ENCODE results near the gene EHBP1L1. TPM values are rescaled to one million over a fixed set of nuclear protein-coding genes. Genes with fewer than 3 reads are reported as not detected.

EHBP1L1 gene
- total and polyA plus RNA-seq, 2 of the 13 experiments (the other 11 are each of a cell fraction or from before 2014, with no cell fraction given) = 8.3 to 10.6 TPM

DNA sequence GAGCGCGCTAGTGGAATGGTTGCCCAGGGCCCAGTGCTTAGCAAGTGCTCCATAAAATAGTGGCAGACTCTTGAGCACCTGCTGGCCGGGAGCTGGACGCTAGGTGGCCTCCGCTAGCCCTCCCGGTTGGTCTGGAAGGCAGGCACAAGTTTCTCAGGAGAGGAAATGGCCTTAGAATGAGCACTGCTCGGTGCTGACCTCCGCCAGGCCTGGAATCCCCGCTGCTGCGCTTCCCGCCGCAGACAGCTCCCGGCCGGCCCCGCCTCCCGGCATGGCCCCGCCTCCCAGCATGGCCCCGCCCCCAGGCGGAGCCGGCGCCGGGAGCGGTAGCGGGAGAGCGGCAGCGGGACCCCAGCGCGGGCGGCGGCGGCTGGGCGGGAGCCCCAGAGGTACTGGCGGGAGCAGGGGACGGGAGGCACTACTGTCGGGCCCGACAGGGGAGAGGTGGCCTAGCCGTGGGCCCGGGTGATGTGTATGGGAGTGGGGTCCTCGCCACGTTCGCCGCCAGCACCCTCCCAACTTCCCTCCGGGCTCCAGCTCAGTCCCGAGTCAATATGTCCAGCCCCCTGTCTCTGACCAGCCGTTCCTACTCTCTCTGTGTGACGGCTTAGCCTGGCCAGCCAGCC is 62.1 kb downstream of the EHBP1L1 start, which contains the start of gene SIPA1 (continued):
- no peak for TF ChIP-seq TCF7 (IDR thresholded peaks at IDR 0.05; ENCODE audit: low read depth)
- 0 out of 2 replicates have a peak, but pooled peaks have one; percentile 33 for TF ChIP-seq E2F5 (CRISPR knock-in tag; conservative IDR thresholded peaks at IDR 0.05)
- TF ChIP-seq ISX (CRISPR knock-in tag; conservative IDR thresholded peaks at IDR 0.05) = no peak
- TF ChIP-seq ZNF20 (CRISPR knock-in tag; IDR thresholded peaks at IDR 0.05) = no peak
- no peak for TF ChIP-seq NONO (IDR thresholded peaks at IDR 0.05)
- TF ChIP-seq NONO (CRISPR knock-in tag; conservative IDR thresholded peaks at IDR 0.05) = no peak
- TF ChIP-seq RFXANK (CRISPR knock-in tag; IDR thresholded peaks at IDR 0.05) = no peak
- no peak for TF ChIP-seq ARHGAP35 (CRISPR knock-in tag; IDR thresholded peaks at IDR 0.05; ENCODE audit: borderline replicate concordance)
- TF ChIP-seq ZNF235 (CRISPR knock-in tag; IDR thresholded peaks at IDR 0.05; ENCODE audit: borderline replicate concordance) = no peak
- no peak for TF ChIP-seq NPAS2 (CRISPR knock-in tag; IDR thresholded peaks at IDR 0.05; ENCODE audit: borderline replicate concordance)
- TF ChIP-seq CBX5 (CRISPR knock-in tag; IDR thresholded peaks at IDR 0.05; ENCODE audit: borderline replicate concordance) = no peak
- no peak for TF ChIP-seq IKZF1 (IDR thresholded peaks at IDR 0.05)
- TF ChIP-seq ZNF224 (CRISPR knock-in tag; IDR thresholded peaks at IDR 0.05) = no peak
- TF ChIP-seq, protein P1, sequence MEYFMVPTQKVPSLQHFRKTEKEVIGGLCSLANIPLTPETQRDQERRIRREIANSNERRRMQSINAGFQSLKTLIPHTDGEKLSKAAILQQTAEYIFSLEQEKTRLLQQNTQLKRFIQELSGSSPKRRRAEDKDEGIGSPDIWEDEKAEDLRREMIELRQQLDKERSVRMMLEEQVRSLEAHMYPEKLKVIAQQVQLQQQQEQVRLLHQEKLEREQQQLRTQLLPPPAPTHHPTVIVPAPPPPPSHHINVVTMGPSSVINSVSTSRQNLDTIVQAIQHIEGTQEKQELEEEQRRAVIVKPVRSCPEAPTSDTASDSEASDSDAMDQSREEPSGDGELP (IDR thresholded peaks at IDR 0.05; ENCODE audit: borderline replicate concordance, low read depth) = peak; percentile 26; the same call in 1 of the 2 replicates
- no peak for TF ChIP-seq STAT5B (CRISPR knock-in tag; IDR thresholded peaks at IDR 0.05)
- no peak for TF ChIP-seq HIC2 (CRISPR knock-in tag; IDR thresholded peaks at IDR 0.05; ENCODE audit: low read depth)
- peak; percentile 45 for TF ChIP-seq MAX (IDR thresholded peaks at IDR 0.05)
- no peak for TF ChIP-seq BCL6 (CRISPR knock-in tag; IDR thresholded peaks at IDR 0.05)
- TF ChIP-seq CEBPG (CRISPR knock-in tag; IDR thresholded peaks at IDR 0.05) = no peak
- no peak for TF ChIP-seq SALL2 (CRISPR knock-in tag; IDR thresholded peaks at IDR 0.05)
- TF ChIP-seq MYC (CRISPR knock-in tag; IDR thresholded peaks at IDR 0.05; ENCODE audit: borderline replicate concordance) = peak; percentile 37
- TF ChIP-seq ZNF329 (CRISPR knock-in tag; IDR thresholded peaks at IDR 0.05; ENCODE audit: low read depth) = peak; percentile 24; the same call in 1 of the 2 replicates
- TF ChIP-seq TAF1 (CRISPR knock-in tag; IDR thresholded peaks at IDR 0.05) = no peak; the same call in 1 of the 2 replicates
- TF ChIP-seq ETV5 (CRISPR knock-in tag; IDR thresholded peaks at IDR 0.05; ENCODE audit: borderline replicate concordance) = peak; percentile 31; the same call in 1 of the 2 replicates
- no peak for TF ChIP-seq KLF13 (CRISPR knock-in tag; IDR thresholded peaks at IDR 0.05)
- no peak for TF ChIP-seq ZNF570 (CRISPR knock-in tag; IDR thresholded peaks at IDR 0.05; ENCODE audit: borderline replicate concordance)
- TF ChIP-seq ZNF691 (CRISPR knock-in tag; IDR thresholded peaks at IDR 0.05; ENCODE audit: borderline replicate concordance, low read depth) = peak; percentile 92
- TF ChIP-seq TOPORS (CRISPR knock-in tag; IDR thresholded peaks at IDR 0.05) = peak; percentile 66; the same call in 1 of the 2 replicates
- TF ChIP-seq ZNF619 (CRISPR knock-in tag; IDR thresholded peaks at IDR 0.05) = no peak

Data from HepG2 (cell line).